ENCODE measurements around the gene TGOLN2. TPM values are rescaled to one million over a fixed set of nuclear protein-coding genes. Genes with fewer than 3 reads are reported as not detected.

Gene TGOLN2
- total RNA-seq, 2 experiments from 2014 or later = 82.5 to 85.4 TPM

DNA sequence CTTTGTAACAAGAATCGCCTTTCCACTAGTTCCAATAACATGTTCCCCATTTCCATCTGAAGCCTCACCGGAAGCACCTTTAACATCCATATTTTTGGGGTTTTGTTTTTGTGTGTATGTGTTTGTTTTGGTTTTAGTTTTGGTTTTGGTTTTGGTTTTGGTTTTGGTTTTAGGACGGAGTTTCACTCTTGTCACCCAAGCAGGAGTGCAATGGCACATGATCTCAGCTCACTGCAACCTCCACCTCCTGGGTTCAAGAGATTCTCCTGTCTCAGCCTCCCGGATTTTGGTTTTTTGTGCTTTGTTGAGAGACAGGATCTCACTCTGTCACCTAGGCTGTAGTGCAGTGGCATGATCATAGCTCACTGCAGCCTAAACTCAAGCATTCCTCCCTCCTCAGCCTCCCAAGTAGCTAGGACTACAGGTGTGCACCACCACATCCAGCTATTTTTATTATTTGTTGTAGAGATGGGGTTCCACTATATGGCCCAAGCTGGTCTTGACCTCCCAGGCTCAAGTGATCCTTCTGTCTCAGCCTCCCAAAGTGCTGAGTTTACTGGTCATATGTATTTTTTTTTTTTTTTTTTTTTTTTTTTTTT is 36.3 kb downstream of the TGOLN2 start:
- no peaks in the 10 kb centered on the region for H3K9me3 Mint-ChIP-seq
- CTCF ChIA-PET = interaction anchor here (1.2 to 6.9 kb wide), 5 partner anchors 8 to 225 kb away, joined by 3 to 61 read pairs (median 4); no protein-coding TSS in a partner anchor
- H3K4me3 Mint-ChIP-seq = no peak overlapping the region
- DNase-seq = no peak
- no peaks in the 10 kb centered on the region for H3K27me3 Mint-ChIP-seq (ENCODE audit: low read depth)
- peak overlapping the region; percentile 9 for H3K27ac Mint-ChIP-seq
- H3K4me1 Mint-ChIP-seq (ENCODE audit: low read depth) = peaks cover 17% of the 10 kb centered on the region
- H3K36me3 Mint-ChIP-seq (ENCODE audit: low read depth) = no peaks in the 10 kb centered on the region
- intact Hi-C loops (cut with micrococcal nuclease) = no loop called here

- CTCF ChIA-PET = interaction anchor here (1.3 to 6.9 kb wide), 4 partner anchors 11 to 222 kb away, joined by 3 to 61 read pairs (median 10); no protein-coding TSS in a partner anchor
Observed at GRCh38 chr2:85288244-85288725, 39.5 kb downstream of the TGOLN2 start.

GRCh38 chr2:85287721-85288120 is 40.1 kb downstream of the TGOLN2 start:
- Mint-ChIP-seq H3K9me3 (no peaks in the 10 kb centered on the region), H3K4me1 (ENCODE audit: low read depth) (peaks cover 17% of the 10 kb centered on the region), H3K4me3 (no peak overlapping the region), H3K27ac (no peak overlapping the region), H3K36me3 (ENCODE audit: low read depth) (no peaks in the 10 kb centered on the region), H3K27me3 (ENCODE audit: low read depth) (no peaks in the 10 kb centered on the region)
- CTCF ChIA-PET = interaction anchor here (1.3 to 6.9 kb wide), 5 partner anchors 12 to 362 kb away, joined by 3 to 61 read pairs (median 8); no protein-coding TSS in a partner anchor
- intact Hi-C loops (cut with micrococcal nuclease) = loop anchor here (10.0 kb wide), 1 partner anchor 653 kb away; no protein-coding TSS in a partner anchor
- DNase-seq = no peak

More at GRCh38 chr2:85288244-85288725, 39.5 kb downstream of the TGOLN2 start:
- no peaks in the 10 kb centered on the region for H3K9me3 Mint-ChIP-seq
- intact Hi-C loops (cut with micrococcal nuclease) = loop anchor here (10.0 kb wide), 1 partner anchor 653 kb away; no protein-coding TSS in a partner anchor
- no peak overlapping the region for H3K27ac Mint-ChIP-seq
- no peak overlapping the region for H3K4me3 Mint-ChIP-seq
- H3K4me1 Mint-ChIP-seq (ENCODE audit: low read depth) = peaks cover 17% of the 10 kb centered on the region
- H3K27me3 Mint-ChIP-seq (ENCODE audit: low read depth) = no peaks in the 10 kb centered on the region
- DNase-seq = no peak
- no peaks in the 10 kb centered on the region for H3K36me3 Mint-ChIP-seq (ENCODE audit: low read depth)

- H3K4me3 Mint-ChIP-seq = no peak overlapping the region
- no peaks in the 10 kb centered on the region for H3K36me3 Mint-ChIP-seq (ENCODE audit: low read depth)
- intact Hi-C loops (cut with micrococcal nuclease) = loop anchor here (10.0 kb wide), 1 partner anchor 652 kb away; no protein-coding TSS in a partner anchor
- CTCF ChIA-PET = interaction anchor here (0.7 to 6.9 kb wide), 8 partner anchors 13 to 726 kb away, joined by 3 to 61 read pairs (median 10); no protein-coding TSS in a partner anchor
- H3K4me1 Mint-ChIP-seq (ENCODE audit: low read depth) = peaks cover 17% of the 10 kb centered on the region
- H3K27ac Mint-ChIP-seq = peak overlapping the region; percentile 19
- no peak for DNase-seq
- no peaks in the 10 kb centered on the region for H3K9me3 Mint-ChIP-seq
- no peaks in the 10 kb centered on the region for H3K27me3 Mint-ChIP-seq (ENCODE audit: low read depth)
Observed at GRCh38 chr2:85286918-85287317, 40.9 kb downstream of the TGOLN2 start.

DNA sequence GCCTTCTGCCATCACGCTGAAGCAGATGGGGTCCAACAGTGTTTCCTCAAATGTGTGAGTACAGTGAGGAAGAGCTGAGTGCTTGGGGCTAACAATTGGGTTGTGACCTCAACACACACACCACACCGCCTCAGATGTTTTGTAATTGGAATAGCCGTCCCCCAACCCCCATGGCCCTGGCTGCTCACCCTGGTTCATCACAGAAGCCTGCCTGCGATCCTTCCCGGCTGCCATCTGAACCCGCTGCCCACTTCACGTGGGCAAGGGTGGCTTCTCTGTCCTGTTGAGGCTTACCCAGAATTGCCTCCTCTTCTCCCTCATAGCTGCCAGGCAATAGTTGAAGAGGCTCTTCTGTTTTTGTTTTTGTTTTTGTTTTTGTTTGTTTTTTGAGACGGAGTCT is 44.1 kb downstream of the TGOLN2 start:
- no peaks in the 10 kb centered on the region for H3K9me3 Mint-ChIP-seq
- no peaks in the 10 kb centered on the region for H3K36me3 Mint-ChIP-seq (ENCODE audit: low read depth)
- DNase-seq = no peak
- intact Hi-C loops (cut with micrococcal nuclease) = loop anchor here (10.0 kb wide), 1 partner anchor 649 kb away; no protein-coding TSS in a partner anchor
- H3K27ac Mint-ChIP-seq = no peak overlapping the region
- CTCF ChIA-PET = interaction anchor here (0.6 to 3.8 kb wide), 8 partner anchors 15 to 358 kb away, joined by 3 to 32 read pairs (median 7); no protein-coding TSS in a partner anchor
- no peaks in the 10 kb centered on the region for H3K27me3 Mint-ChIP-seq (ENCODE audit: low read depth)
- no peak overlapping the region for H3K4me3 Mint-ChIP-seq
- peaks cover 5% of the 10 kb centered on the region for H3K4me1 Mint-ChIP-seq (ENCODE audit: low read depth)

DNA sequence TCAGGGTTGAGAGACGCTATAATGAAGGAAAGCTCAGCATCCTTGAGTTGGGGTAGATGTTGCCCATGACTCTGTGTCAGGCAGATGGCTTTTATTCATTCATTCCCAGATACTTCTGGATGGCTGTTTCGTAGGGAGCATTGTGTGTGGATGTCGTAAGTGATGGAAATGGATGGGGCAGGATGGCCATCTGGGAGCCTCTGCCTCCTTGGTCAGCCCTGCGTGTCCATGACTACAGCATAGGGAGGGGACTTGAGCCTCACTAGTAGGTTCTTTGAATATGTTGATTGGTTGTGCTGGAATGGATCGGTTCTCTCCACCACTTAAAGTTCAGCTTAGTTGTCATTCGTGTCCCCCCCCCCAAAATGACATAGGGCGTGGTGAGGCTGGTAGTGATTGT is 44.9 kb downstream of the TGOLN2 start:
- peaks cover 5% of the 10 kb centered on the region for H3K4me1 Mint-ChIP-seq (ENCODE audit: low read depth)
- H3K36me3 Mint-ChIP-seq (ENCODE audit: low read depth) = no peaks in the 10 kb centered on the region
- DNase-seq = no peak
- H3K4me3 Mint-ChIP-seq = no peak overlapping the region
- H3K27me3 Mint-ChIP-seq (ENCODE audit: low read depth) = no peaks in the 10 kb centered on the region
- CTCF ChIA-PET = interaction anchor here (0.6 to 3.8 kb wide), 4 partner anchors 17 to 357 kb away, joined by 3 to 26 read pairs (median 6); no protein-coding TSS in a partner anchor
- H3K27ac Mint-ChIP-seq = no peak overlapping the region
- no peaks in the 10 kb centered on the region for H3K9me3 Mint-ChIP-seq
- intact Hi-C loops (cut with micrococcal nuclease) = loop anchor here (10.0 kb wide), 1 partner anchor 648 kb away; no protein-coding TSS in a partner anchor

- no peaks in the 10 kb centered on the region for H3K27me3 Mint-ChIP-seq (ENCODE audit: low read depth)
- CTCF ChIA-PET = interaction anchor here (1.3 kb wide), 1 partner anchor 356 kb away, joined by 3 read pairs; no protein-coding TSS in a partner anchor
- no peak overlapping the region for H3K27ac Mint-ChIP-seq
Observed at GRCh38 chr2:85281553-85281952, 46.2 kb downstream of the TGOLN2 start.

DNA sequence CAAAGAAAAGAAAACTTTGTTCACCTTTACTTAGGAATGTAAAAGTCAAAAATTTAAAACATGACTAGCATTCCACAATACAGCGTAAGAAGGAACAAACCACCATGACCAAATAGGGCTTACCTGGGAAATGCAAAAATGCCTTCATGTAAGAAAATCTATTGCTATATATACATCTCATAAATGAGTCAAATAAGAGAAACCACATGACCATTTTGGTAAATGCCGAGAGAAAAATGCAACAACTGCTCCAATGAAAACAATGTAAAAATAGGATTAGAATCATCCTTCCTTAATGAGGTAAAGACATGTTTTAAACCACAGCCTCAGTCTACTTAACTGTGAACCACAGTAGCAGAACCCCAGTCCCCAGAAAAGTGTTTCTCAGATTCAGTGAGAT is 49.4 kb downstream of the TGOLN2 start:
- Mint-ChIP-seq H3K36me3 (ENCODE audit: low read depth) (no peaks in the 10 kb centered on the region), H3K4me3 (no peak overlapping the region), H3K9me3 (no peaks in the 10 kb centered on the region), H3K27me3 (ENCODE audit: low read depth) (no peaks in the 10 kb centered on the region), H3K27ac (no peak overlapping the region), H3K4me1 (ENCODE audit: low read depth) (no peaks in the 10 kb centered on the region)
- CTCF ChIA-PET = no interaction called here
- intact Hi-C loops (cut with micrococcal nuclease) = no loop called here
- DNase-seq = no peak

More at GRCh38 chr2:85281553-85281952, 46.2 kb downstream of the TGOLN2 start:
- H3K9me3 Mint-ChIP-seq = no peaks in the 10 kb centered on the region
- intact Hi-C loops (cut with micrococcal nuclease) = loop anchor here (10.0 kb wide), 1 partner anchor 647 kb away; no protein-coding TSS in a partner anchor
- no peak overlapping the region for H3K4me3 Mint-ChIP-seq
- H3K4me1 Mint-ChIP-seq (ENCODE audit: low read depth) = no peaks in the 10 kb centered on the region
- H3K36me3 Mint-ChIP-seq (ENCODE audit: low read depth) = no peaks in the 10 kb centered on the region
- DNase-seq = no peak

DNA sequence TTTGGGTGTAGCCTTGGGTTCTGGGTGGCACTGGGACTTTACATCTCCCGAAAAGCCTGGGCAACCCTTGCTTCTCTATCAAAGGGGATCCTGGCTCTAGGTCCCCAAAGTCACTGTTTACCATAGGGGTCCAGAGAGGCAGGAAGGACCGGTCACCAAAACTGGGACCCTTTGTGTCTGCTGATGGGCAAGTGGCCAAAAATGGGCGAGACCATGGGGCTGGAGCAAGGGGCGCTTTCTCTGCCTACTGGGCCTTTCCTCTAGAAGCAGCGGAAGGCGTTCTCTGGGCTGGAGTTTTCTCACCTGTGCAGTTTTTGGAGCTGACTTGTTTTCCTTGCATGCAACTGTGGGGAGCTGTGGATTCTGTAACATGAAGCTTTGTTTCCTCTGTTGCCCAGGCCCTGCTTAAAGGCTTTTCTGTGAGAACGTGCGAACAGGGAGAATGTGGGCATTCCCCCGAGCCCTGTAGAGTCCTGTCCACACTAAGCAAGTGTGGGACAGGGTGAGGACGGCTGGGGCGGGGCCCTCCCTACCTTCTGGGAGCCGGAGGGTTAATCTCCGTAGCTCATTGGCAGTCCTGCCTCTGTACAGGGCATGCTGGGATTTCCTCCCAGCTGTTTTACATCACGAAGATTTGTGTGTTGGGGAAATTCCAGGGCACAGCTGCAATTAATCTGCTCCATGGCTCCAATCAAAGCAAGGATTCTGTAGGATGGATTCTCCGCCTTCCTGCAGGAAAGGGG is 50.2 kb downstream of the TGOLN2 start:
- no peaks in the 10 kb centered on the region for H3K36me3 Mint-ChIP-seq (ENCODE audit: low read depth)
- H3K4me3 Mint-ChIP-seq = no peak overlapping the region
- no peak for DNase-seq
- CTCF ChIA-PET = interaction anchor here (1.5 kb wide), 2 partner anchors 8 to 211 kb away, joined by 3 to 5 read pairs; no protein-coding TSS in a partner anchor
- no peaks in the 10 kb centered on the region for H3K9me3 Mint-ChIP-seq
- H3K27ac Mint-ChIP-seq = no peak overlapping the region
- intact Hi-C loops (cut with micrococcal nuclease) = no loop called here
- no peaks in the 10 kb centered on the region for H3K27me3 Mint-ChIP-seq (ENCODE audit: low read depth)
- no peaks in the 10 kb centered on the region for H3K4me1 Mint-ChIP-seq (ENCODE audit: low read depth)

DNA sequence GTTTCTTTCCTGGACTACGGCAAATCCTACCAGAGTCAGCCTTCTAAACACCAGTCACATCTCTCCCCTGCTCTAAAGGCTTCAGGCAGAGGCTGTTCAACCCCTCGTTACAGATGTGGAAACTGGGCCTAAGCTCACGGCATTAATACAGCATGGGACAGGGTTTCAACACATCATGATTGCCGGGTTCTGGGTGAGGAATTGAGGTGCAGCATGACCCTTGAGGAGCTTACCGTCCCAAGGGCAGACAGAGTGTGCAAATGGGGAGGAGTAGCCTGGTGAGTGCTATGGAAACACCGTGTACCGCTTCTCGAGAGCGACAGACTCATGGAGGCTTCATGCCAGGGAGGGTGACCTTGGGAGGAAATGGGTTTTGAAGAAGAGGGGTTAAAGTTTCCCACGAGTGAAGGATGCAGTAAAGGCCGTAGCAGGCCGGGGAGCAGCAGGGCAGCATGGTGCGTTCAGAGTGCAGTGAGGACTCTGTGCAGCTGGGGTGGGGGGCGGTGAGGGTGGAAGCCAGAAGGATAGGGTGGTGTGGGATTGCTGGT is 51.1 kb downstream of the TGOLN2 start:
- CTCF ChIA-PET = interaction anchor here (0.5 to 1.5 kb wide), 3 partner anchors 8 to 210 kb away, joined by 3 to 5 read pairs (median 3); no protein-coding TSS in a partner anchor

GRCh38 chr2:85275984-85276540 is 51.7 kb downstream of the TGOLN2 start:
- no peak overlapping the region for H3K4me3 Mint-ChIP-seq
- no peaks in the 10 kb centered on the region for H3K9me3 Mint-ChIP-seq
- CTCF ChIA-PET = interaction anchor here (0.5 to 1.5 kb wide), 3 partner anchors 9 to 12 kb away, joined by 3 read pairs; no protein-coding TSS in a partner anchor
- H3K27me3 Mint-ChIP-seq (ENCODE audit: low read depth) = no peaks in the 10 kb centered on the region
- H3K4me1 Mint-ChIP-seq (ENCODE audit: low read depth) = no peaks in the 10 kb centered on the region
- intact Hi-C loops (cut with micrococcal nuclease) = no loop called here
- DNase-seq = no peak
- H3K27ac Mint-ChIP-seq = no peak overlapping the region
- no peaks in the 10 kb centered on the region for H3K36me3 Mint-ChIP-seq (ENCODE audit: low read depth)

More for the DNA sequence above, 51.1 kb downstream of the TGOLN2 start:
- DNase-seq = no peak
- H3K27me3 Mint-ChIP-seq (ENCODE audit: low read depth) = no peaks in the 10 kb centered on the region
- H3K36me3 Mint-ChIP-seq (ENCODE audit: low read depth) = no peaks in the 10 kb centered on the region
- intact Hi-C loops (cut with micrococcal nuclease) = no loop called here
- H3K27ac Mint-ChIP-seq = no peak overlapping the region
- H3K4me1 Mint-ChIP-seq (ENCODE audit: low read depth) = no peaks in the 10 kb centered on the region
- H3K4me3 Mint-ChIP-seq = no peak overlapping the region
- H3K9me3 Mint-ChIP-seq = no peaks in the 10 kb centered on the region
